GM18861 (cell line): ENCODE results near the gene SLC26A3.
"Not testable (repeated sequence)": the region's sequence is repeated elsewhere in the genome, so short reads cannot be mapped to it uniquely, and the experiment has no call there.

Experiments used
- ATAC-seq: cut with Tn5 transposase; IDR thresholded peaks from one replicate; pipeline ENCODE4 v1.9.1; 2021; ENCODE audit not compliant: unreplicated experiment

Gene SLC26A3

DNA sequence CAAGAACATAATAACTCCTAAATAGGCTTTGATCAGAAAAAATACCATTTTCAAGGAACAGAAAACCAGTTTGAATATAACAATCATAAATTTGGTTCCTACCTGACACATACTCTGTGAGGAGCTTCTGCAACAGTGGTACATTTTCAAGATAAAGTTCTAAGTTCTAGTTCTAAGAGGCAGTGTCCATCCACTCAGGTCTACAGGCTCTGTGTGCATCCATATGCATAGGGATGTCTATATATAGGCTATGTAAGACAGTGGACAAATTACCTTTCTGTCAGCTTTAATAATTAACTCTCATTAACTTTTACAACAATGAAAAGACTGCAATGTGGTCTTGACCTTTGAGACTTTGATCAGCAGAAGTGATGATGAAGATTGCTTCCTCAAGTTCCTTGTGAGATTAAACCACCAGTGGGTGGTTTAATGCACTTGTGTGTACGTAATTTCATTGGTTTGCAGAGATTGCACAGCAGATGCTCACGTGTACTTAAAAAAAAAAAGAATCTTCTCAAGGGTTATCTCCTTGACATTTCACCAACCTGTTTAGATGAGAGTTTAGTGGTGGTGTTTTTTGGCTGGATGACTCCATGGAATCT lies at the start of gene SLC26A3:
Gene SLC26A3 (minus strand): TSS at position 215 of the 602 bp plus-strand sequence. CDS start 8,714 bp downstream, outside the sequence.
- no peak for ATAC-seq

DNA sequence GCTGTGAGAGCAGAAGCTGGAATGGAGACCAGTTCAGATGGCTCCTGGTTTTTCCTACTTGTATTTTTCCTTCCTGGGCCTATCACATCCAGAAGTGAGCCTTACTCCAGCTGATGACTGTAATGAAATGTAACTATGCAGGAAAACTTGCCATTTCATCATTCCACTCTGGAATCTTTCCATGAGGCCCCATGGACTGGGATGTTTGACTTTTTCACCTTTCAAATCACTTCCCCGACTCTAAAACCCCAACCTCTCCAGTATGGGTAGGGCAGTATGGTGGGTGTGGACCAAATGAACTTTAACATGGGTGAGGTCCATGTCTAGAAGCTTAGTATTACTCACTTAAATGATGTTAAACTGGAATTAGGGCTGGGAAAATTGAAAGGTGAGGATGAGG lies 47.6 kb upstream of the SLC26A3 start:
- no peak for ATAC-seq

GRCh38 chr7:107850216-107850615 lies 47.2 kb upstream of the SLC26A3 start:
- no peak for ATAC-seq

GRCh38 chr7:107848211-107848610 lies 45.2 kb upstream of the SLC26A3 start:
- ATAC-seq, result not testable (repeated sequence)

DNA sequence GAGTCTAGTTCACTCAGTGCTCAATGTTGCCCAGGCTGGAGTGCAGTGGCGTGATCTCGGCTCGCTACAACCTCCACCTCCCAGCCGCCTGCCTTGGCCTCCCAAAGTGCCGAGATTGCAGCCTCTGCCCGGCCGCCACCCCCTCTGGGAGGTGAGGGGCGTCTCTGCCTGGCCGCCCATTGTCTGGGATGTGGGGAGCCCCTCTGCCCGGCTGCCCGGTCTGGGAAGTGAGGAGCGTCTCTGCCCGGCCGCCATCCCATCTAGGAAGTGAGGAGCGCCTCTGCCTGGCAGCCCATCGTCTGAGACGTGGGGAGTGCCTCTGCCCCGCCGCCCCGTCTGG lies 44.8 kb upstream of the SLC26A3 start:
- ATAC-seq, result not testable (repeated sequence)

DNA sequence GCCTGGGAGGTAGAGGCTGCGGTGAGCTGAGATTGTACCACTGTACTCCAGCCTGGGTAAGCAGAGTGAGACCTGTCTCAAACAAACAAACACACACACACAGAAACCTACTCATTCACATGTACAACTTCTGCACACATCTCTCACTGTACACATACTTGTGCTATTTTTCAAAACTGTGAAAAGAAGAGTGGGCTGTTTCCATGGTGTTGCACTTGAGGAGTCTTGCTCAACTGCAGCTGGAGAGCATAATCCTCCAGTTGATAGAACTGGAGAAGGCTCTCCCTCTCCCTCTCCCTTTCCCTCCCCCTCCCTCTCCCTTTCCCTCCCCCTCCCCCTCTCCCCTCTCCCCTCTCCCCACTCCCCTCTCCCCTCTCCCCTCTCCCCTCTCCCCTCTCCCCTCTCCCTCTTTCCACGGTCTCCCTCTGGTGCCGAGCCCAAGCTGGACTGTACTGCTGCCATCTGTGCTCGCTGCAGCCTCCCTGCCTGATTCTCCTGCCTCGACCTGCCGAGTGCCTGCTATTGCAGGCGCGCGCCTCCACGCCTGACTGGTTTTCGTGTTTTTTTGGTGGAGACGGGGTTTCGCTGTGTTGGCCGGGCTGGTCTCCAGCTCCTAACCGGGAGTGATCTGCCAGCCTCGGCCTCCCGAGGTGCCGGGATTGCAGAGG lies 44.3 kb upstream of the SLC26A3 start:
- ATAC-seq, result no peak

DNA sequence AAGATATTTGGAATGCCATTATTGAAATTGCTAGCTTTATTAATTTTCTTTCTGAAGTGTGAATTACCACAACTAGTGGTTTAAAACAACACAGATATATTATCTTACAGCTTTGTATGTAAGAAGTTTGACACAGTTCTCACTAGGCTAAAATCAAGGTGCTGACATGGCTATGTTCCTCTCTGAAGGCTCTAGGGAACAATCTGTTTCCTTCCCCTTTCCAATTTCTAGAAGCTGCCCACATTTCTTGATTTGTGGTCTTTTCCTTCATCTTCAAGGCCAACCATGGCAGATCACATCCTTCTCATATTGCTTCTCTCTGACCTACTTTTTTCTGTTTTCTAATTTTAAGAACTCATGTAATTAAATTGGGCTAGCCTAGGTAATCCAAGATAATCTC lies 43.3 kb upstream of the SLC26A3 start:
- ATAC-seq, result no peak

GRCh38 chr7:107843184-107843583 lies 40.2 kb upstream of the SLC26A3 start:
- ATAC-seq, result no peak

GRCh38 chr7:107842213-107842612 lies 39.2 kb upstream of the SLC26A3 start:
- ATAC-seq, result no peak

DNA sequence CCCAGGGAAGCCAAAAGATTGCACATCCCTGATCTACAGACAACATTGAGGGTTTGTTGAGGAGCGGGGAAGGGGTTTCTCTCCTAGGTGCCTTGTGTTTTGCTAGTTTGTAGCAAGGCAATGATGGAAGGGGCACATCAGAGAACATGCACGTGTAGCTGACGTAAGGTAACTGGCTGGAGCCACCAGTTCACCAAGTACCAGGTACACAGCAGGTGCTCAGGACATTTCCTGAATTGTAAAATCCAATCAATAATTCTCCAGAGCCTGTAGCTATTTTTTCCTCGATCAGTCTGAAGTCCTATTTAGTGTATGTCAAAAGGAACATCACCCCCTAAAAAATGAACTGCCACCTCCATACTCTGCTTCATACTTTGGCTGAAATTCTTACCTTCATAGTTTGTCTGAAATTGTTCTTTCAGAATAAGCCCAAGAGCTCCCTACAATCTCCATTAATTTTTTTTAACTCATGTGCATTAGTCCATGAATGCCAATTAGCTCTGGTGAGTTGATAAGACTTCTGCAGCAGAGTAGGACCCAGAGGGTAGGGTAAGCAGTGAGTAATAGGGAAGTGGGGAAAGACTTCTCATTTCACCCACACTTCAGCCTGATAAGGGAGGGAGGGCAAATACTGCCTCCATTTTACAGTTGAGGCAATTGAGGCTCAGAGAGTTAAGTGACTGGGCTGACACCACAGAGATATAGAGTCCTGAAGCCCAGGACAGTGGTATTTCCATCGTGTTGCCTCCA lies 36.0 kb upstream of the SLC26A3 start:
- no peak for ATAC-seq

- ATAC-seq, result no peak
Observed at GRCh38 chr7:107838024-107838601, 35.1 kb upstream of the SLC26A3 start.

- no peak for ATAC-seq
Observed at GRCh38 chr7:107837145-107837512, 34.1 kb upstream of the SLC26A3 start.

GRCh38 chr7:107836237-107837144 lies 33.5 kb upstream of the SLC26A3 start:
- no peak for ATAC-seq

DNA sequence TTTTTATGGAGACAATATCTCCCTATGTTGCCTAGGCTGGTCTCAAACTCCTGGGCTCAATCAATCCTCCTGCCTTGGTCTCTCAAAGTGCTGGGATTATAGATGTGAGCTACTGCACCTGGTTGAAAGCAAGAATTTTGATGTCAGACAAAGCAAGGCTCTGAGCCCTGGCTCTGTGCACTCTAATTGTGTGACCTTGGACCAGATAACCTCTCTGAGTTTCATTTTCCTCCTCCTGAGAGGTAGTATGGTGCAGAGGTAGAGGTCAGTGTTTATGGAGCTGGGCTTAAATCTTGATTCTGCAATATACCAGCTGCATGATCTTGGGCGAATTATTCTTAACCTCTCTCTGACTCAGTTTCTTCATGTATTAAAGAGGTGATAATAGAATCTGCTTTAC lies 31.4 kb upstream of the SLC26A3 start:
- ATAC-seq, result no peak

GRCh38 chr7:107833684-107834106 lies 30.7 kb upstream of the SLC26A3 start:
- ATAC-seq, result no peak

DNA sequence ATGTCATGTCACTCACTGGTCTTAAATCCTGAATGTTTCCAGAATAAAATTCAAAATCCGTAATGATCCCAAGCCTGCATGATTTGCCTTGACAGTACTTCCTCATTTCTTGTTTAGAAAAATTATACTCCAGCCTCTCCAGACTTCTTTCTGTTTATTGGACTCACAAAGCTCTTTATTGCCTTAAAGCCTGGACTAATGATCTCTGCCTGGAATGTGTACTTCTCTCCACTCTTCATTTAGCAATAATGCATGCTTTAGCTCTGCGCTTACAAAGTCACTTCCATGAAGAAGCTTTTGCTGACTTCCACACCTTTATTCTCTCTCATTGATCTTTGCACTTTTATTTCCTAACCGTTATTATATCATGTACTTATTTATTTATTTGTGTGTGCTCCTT lies 27.4 kb upstream of the SLC26A3 start:
- ATAC-seq, result no peak

DNA sequence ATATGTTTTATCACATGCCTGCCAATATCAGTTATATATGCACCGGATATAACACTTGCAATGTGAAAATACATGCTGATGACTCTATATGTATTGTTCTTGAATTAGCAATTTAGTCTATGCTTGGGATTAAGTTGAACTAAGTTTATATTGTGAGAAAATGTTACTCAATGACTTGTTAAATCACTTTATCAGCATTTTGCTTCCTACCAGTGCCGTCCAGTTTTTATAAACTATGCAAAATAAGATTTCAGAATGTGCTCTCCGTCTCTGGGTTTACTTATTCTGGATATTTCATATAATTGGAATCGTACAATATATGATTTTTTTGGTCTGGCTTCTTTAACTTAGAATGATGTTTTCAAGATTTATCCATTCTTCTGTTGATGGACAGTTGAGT lies 25.5 kb upstream of the SLC26A3 start:
- ATAC-seq, result no peak

DNA sequence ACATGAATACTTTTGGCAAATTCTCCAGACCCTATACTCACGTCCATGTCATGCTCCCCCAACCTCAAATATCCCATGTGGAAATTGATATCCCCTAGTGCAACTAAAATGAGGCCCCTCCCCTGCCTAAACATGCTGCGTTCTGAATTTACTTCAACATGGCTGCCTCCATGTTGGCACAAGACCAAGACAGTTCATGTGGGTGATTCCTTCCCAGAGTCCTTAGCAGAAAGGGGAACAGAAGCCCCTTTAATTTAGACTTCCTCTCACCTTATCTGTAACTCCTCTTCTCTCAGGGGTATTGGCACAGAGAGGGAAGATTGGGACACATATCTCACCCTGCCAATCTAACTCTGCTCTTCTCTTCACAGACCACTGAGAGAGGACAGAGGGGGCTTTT lies 24.5 kb upstream of the SLC26A3 start:
- ATAC-seq, result no peak

- no peak for ATAC-seq
Observed at GRCh38 chr7:107826451-107826850, 23.4 kb upstream of the SLC26A3 start.

DNA sequence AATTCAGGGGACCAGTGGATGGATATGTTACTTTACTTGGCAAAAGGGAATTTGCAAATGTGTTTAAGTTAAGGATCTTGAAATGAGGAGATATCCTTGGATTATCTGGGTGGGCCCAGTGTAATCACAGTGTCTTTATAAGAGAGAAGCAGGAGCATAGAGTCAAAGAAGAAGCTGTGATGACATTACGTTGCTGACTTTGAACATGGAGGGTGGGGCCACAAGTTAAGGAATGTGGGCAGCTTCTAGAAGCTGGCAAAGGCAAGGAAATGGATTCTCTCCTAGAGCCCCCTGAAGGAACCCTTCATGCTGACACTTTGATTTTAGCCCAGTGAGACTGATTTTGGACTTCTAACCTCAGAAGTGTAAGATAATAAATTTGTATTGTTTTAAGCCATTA lies 21.8 kb upstream of the SLC26A3 start:
- ATAC-seq, result no peak

- no peak for ATAC-seq
Observed at GRCh38 chr7:107818622-107819021, 15.6 kb upstream of the SLC26A3 start.
